ENCODE data around the gene TLE3.
A peak's percentile ranks its signal among the peaks of the same experiment; 100 is the strongest.

The TLE3 gene

DNA sequence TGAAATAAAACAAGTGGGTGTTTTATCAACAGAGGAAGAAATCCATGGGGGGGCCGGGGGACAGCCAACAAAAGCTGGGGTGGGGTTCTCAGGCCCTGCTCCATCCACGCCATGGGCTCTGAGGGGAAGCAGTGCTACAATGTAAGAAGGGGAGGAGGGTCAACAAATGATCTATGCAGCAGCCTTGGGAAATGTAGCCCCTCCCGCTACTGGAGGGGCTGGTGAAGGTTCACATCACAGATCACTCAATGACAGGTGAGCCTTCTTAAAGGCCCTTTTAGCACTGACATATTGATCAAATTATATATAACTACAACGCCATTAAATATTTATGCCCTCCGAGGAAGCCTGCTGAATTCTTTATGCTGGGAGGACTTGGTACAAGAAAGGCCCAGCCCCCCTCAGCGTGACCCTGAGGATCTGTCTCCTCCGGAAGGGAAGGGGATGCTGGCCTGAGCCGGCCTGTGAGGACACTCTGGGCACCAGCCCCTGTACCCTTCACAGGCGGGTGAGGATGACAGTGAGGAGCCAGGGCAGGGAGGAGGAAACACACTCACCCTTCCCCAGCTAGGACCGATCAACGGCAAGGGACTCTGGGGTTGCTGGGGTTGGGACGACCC lies 15.3 kb downstream of the TLE3 start:
- no peak for DNase-seq

DNA sequence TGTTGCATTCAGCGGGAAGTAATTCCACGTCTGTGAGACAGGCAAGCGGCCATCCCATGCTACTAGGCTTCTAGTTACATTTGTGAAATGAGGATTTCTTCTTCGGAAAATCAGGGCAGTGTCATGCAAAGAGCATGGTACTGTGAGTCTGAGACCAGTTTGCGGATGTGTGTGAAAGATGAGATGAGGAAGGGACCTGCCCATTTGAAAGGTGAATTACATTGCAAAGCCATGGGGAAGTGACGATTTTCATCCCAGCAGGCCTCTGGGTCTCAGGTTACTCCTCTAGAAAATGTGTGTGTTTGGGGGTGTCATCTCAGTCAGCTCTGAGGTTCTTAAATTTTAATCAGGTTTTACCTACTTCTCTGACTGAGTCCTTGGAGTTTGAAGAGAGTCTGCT lies 16.1 kb downstream of the TLE3 start:
- DNase-seq = no peak

DNA sequence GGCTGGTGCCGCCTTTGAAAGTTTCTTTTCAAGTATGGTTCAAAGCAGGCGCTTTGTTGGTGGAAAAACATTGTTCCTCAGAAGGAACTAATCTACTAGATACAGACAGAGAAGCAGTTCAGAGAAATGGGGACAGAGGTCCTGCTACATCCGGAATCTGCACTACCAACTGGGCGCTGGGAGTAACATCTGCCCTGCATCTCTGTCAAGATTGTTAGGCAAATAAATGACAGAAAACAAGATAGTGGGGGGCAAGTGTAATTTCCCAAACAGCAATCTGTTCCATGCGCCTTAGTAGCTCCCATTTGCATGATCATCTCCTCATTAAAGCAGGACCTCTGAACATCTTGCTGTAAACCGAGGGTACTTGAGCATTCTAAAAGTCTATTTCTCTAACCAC lies 17.4 kb downstream of the TLE3 start:
- no peak for DNase-seq

DNA sequence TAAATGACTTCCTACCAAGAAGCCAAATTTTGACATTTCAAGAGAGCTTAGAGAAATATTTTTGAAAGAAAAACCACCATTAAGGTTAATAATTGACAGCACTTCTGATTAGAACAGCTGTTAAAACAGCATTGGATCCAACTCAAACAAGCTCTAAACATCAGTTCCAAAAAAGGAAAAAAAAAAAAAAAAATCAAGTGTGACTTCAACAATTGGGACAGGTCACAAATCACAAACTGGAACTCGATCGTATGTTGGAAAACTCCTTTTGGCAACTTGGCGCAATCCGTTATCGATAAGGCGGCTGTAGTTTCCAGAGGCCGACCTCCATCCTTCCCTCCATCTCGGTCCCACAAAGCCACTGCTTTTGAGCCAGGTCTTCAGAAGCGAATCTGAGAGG lies 17.8 kb downstream of the TLE3 start:
- DNase-seq = no peak

DNA sequence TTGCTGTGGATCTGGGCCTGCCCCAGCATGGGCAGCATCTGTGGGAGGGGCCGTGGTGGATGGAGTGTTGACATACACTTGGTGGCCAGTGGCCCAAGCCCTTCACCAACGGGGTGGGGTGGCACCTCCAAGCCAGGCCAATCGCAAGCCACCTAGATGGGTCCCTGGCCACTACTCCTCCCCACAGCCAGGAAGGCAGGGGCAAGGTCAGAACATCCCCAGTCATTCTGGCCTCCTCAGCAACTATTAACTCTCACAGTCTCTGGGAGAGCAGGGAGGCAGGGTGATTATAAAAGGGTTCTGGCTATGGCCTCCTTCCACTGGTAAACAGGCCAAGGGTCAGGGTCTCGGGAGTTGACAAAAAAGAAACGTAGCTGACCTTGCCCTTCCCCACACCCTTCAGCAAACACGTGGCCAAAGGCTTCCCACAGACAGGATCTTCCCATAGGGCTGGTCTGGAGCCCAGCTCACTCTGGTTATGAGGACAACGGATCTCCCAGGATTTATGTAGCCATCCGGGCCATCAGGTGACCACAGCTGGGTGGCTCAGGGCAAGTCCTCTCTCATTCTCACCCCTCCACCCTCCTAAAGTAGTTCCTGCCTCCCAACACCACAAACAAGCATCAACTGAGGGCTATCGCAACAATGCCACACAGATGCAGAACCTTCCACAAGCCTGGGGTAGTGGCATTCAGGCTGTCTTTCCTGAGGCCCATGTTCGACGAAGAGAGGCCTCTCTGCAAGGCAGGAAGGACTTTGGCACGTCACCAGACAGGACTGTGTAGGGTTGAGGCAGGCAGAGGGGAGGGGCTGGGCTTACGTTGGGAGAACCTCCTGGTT lies 18.9 kb downstream of the TLE3 start:
- no peak for DNase-seq

DNA sequence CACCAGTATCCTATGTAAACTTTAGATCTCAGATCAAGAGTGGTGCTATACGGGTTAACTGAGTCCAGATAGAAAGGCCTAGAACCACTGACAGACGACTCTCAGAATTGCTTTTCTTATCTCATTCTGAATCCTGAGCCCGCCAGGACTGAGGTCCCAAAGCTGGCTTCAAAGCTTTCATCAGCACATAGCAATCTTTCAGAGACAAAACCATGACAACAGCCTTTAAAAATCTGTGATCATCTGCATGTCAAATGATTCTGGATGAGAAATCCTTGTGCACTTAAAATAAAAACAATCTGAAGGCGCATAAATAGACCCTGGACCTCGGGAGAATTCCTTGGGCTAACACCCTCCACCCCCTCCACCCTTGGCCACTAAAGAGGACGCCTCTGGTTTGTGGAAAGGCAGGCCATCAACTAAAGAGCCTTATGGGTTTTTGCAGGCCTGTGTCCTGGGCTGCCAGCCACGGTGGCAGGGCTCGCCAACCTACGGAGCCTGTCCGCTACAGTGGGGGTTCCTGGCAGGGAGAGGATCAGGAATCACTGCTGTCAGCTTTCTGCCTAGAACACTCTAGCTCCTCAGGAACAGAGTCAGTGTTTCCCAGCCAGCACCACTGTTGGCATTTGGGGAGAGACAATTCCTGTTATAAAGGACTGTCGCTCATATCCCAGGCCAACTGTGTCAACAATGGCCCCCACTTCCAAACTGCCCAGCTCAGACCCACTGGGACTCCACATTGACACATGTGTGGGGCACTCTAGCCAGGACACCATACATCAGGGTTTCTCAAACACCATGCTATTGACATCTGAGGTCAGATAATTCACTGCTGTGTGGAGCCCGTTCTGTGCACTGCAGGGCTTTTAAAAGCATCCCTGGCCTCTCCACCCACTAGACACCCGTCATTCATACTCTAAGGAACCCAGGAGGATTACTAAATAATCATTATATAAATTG lies 20.2 kb downstream of the TLE3 start:
- DNase-seq = no peak

DNA sequence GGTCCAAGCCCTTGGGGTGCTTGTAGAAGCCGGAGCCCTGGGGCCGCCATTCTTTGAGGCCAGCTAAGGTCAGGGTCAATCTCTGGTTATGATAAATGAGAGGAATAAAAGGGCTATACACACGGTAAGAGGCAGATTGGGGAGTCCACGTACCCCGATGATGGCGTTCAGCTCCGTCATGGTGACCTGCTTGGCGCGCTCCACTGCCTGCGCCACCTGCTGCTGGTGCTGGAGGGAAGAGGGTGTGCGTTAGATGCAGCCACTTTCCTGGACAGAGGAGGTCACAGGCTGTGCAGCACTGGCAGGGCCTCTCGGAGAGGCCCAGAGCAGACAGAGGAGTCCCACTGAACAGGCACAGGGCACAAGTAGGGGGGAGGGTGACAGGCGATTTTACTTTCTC lies 23.3 kb downstream of the TLE3 start:
- no peak for DNase-seq

DNA sequence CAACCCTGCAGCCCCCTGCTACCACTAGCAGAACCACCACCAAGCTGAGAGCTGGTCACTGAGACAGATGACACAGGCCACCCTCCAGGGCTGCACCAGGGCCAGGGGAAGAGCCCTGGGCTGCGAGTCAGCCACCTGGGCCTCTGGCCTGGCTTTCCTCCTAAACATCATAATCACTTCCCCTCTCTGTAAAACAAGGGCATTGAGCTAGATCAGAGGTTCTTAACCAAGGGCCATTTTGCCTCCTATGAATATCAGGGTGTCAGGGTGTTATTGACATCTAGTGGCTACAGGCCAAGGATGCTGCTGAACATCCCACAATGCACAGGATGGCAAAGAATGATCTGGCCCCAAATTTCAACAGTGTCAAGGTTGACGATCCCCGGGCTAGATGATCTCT lies 25.2 kb downstream of the TLE3 start:
- DNase-seq = no peak

DNA sequence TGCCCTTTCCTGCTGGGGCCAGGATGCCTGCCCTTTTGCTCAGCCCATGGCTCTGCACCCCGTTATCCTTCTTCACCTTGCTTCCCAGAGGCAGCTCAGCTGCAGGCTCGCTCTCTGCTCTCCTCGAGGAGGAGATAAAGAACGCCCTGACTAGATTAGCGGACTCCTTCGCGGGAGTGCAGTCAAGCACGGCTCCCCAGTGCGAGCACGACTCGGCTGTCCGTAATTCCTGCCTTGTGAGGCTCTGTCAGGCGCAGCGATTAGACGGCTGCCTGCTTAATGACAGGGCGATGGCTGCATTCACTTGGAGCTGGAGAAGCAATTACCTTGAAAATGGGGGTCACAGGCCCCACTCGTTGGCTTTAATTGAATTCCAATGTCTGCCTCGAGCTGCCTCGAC lies 25.9 kb downstream of the TLE3 start:
- no peak for DNase-seq

DNA sequence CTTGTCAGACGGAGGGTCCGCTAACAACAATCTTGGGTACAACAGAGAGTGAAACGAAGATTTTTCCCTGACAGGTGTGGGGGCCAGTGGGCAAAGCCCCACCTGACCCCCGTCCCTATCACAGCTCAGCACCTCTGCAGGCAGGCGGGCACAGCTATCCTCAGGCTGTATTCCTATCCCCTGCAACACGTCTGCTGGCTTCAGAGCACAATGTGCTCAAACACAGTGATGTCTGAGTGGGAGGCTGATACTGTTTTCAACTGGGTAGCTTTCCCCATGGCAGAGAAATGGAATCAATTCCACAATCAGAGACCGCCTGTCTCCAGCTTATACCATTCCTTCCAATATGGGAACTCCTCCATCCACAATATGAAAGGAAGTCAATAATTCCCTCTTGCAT lies 28.0 kb downstream of the TLE3 start:
- DNase-seq = no peak

DNA sequence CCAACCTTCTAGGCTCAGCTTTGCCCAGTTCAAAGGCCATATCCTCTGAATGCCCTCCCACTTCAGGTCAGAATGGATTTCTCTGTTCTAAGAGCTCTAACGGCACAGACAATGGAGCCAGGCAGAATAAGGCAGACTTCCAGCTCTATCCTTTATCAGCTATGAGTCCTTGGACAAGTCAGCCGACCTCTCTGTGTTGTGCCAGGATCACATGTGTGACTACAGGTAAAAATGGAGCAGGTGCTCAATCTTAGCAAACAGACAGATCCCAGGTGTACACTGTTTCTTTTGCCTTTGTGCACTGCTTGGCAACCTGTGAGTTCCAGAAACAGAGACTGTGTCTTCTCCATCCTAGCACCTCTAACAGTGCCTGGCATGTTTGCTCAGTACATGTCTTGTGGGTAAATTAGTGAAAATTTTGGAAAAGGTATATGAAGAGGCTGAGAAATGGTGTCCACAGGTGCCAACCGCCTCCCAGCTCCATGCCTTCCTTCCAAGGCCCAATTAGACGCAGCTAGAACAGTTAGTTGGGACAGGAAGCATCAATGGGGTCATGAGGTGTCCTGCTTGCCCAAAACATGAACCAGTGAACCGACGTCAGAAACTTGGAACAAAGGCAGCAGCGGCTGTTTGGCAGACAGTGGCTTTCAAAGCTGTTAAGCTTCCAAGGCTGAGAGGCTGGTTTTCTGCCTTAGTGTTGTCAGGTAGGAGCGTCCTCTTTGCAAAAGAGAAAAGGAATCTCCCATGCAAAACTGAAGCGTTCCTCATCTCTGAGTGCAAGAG lies 28.7 kb downstream of the TLE3 start:
- DNase-seq = no peak

DNA sequence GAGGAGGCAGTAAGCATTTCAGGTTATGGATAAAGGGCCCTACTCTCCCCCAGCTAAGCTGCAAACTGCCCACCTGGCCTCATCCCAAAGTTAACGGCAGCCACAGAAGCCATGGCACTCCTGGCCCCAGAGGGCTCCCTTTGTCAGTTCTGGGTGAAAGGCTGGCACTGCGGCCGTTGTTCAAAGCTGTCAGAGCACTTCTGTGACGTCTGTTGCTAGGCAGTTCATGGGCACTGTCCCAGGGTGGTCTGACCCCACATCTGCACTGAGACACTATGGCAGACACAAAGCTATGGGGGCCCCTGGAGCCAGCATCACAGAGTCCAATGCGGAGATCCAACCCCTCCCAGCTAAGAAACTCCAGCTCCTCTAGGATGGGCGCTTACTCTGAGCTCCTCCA lies 30.0 kb downstream of the TLE3 start:
- DNase-seq = no peak

DNA sequence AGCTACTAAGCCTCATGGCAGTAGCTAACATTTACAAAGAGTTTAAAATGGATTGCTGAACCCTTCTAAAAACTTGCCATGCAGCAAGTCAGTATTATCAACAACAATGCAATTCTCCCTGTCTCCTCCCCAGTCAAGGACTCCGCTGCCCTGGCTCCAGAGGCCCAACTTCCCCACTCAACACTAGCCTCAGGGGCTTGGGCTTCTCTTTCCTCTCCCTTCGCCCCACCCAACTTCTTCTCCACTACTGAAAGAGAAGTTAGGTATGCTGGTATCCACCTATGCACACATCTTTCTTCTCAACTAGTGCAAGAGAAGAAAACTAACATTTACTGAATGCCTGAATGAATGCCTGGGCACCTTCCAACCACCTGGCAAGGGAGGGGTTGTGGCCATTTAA lies 30.7 kb downstream of the TLE3 start:
- DNase-seq = no peak

DNA sequence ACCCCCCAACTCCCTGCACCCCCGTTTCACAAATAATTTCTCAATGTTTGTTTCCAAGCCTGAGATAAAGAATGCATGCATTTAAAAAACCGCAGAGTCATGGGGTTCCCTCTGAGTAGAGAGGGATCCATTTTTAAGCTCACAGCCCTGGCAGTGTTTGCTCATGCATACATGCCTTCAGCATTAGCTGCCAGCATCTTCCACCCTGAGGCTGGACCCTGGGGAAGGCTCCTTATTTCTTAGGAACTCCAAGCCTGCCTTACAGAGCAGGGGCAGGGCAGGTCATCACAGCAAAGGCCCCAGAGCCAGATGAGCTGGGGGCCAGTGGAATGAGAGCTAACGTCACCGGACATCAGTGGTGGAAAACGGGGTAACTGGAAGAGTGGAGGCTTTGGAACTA lies 31.3 kb downstream of the TLE3 start:
- DNase-seq = no peak

DNA sequence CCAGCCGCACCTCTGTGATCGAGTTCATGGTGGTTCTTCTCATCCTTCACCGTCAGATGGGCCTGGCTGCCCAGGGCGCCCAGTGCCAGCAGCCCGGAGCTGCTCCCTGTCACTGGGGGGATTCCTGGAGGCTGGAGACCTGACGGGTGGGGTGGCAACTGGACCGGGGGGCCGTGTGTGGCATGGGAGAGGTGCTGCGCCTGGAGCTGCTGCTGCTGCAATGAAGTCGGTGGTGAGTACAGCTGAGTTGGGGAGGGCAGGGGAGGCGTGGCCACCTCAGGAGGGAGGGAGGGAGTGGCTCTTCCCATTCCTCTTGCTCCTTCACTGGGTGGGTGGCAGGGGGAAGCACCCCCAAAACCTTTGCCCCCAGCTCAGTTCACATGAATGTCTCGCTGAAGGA lies 31.7 kb downstream of the TLE3 start:
- no peak for DNase-seq

DNA sequence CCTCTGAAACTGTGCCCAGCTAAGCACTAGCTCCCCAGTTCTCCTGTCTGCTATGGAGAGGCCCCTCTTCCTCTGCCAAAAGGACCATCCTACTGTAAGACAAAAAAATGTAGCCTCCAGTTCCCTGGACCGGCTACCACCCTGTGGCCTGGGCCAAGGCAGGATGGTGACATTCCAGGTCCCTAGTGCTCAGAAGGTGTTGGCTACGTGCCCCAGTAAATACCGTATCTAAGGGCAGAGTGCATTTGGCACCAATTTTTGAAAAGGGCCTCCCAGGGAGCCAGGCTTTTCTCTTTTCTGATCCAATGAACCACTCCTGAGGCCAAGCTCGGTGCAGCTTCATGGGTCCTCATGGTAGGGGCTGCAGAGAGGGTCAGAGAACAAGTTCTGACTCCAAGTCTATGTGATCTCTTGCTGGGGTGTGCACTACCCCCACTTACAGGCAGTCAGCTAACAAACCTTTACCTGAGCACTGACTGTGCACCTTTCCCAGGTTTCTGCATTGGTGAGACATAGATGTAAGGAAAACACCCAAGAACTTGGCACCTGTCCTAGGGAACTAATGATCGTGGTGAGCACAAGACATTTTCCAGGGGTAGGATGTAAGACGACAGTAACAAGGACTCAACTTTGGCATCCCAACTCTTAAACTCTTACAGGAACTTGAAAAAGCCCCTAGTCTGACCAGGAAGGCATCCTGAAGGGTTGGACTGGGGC lies 32.6 kb downstream of the TLE3 start:
- no peak for DNase-seq

DNA sequence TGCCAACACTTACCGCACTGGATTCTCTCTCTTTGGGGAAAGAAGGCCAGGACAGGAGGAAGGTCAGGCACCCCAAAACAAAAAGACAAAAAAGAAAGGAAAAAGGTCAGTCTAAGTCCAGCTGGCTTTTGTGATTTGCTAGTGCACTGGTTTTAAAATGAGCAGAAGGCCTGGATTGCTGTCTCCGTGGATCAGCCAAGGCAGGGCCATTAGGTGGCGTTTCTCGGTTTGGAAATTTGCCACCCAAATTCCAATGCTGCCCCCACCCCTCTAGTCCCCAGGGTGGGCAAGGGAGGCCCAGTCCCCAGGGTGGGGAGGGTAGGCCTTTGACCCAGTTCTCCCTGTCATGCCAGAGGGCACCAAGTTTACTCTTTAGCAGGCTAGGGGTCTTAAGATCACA lies 33.3 kb downstream of the TLE3 start:
- DNase-seq = no peak

DNA sequence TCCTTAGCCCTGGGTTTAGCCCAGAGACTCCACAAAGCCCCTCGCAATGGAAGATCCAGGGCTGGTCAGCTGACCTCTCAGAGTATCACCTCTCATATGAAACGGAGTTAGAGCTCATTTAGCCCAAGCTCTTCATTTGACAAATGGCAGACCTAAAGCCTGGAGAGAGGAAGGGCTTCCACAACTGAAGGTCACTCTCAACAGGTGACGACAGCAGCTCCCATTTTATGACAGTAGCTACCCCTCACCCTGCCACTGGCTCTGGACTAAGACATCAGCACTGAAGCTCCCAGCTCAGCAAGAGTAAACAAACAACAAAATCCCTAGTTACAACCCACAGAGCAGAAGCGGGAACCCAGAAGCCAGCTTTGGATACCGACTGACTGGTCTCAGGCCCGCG lies 33.7 kb downstream of the TLE3 start:
- DNase-seq = no peak

DNA sequence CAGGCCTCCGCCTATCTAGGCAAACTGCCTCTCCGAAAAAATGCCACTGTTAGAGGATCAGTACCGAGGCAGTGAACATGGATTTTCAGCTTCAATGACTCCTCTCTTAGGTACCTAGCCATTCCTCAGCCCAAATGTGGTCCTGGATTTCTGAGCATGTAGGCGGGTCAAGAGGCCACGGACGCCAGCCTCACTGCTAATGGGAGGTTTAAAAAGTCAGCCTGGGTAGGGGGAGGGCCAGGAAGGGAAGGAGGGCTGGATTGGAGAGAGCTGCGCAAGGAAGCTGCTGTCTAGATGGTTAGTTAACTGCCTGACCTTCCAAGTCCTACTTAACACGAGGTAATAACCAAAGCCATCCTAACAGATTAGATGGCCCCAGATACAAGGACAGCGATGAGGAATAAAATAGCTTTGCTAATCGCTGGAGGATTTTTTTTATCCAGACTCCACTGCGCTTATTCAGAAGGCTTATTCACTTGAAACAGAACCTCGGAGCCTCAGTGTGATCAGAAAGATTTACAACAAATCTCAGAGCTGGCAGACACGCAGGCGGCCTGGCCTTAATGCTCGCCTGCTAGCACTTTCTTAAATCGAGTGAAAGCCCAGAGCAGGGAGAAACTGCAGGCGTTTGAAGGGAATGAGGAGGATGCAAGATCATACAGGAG lies 34.3 kb downstream of the TLE3 start:
- no peak for DNase-seq

DNA sequence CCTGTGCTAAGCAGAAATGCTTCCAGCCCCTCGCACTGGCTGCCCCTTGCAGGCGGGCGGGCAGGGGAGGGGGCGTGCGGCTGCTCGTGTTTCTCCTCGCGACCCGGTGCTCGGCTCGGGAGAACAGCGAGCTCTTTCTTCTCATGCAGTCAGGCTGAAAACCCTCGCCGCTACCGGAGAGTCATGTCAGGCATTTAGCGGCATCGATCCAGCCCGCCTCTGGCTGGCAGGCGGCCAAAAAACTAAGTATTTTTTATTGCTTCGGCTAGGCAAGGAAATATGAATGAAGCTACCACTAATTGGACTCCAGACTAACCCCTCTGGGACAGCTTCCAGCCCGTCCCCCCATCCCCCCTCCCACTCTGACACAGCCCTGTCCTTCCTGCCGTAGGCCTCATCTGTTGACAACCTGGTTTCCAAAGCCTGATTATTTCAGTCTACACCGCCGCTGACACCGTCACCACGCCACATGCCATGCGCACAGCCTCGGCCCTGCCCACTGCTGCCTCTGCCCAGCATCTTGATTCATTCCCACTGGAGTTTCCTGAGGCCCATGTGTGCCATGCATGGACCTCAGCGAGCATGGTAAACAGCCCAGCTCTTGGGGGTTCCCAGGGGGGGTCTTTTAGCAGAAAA lies 35.3 kb downstream of the TLE3 start:
- DNase-seq = peak; percentile 96

DNA sequence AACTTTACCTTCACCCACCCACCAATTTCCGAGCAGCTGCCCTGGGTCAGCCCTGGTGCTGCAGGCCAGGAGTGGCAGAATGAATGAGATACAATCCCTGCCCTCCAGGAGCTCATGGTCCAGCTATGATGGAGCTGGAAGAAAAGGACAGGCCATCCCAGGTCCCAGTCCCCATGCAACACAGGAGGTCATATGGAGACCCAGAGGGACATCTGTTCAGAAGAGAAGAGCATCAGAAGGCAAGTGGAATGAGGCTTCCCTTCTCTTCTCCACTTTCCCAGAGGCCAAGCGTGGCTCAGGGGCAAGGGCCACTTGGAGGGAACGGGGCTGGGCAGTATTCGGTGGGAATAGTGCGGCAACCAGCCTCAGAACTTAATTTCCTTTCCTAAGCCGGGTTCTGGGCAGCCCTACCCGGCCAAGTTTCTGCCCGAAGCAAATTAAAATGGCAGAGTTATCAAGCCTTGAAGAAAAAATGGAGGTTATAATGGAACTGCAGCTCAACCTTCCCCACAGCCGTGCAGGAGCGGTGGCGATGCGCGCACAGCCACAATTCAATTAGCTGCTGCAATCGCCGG lies 35.9 kb downstream of the TLE3 start:
- no peak for DNase-seq

Data from NCI-H526 treated with DMSO at 0.1 percent for 48 hours (cell line).